HepG2 (cell line): Measurements from ENCODE around the gene DCN. TPM values are rescaled to one million over a fixed set of nuclear protein-coding genes. Genes with fewer than 3 reads are reported as not detected.

Experiments
- ATAC-seq: fragments of 200-7000 bp; cut with Tn5 transposase; 3 replicates; pipeline ENCODE4 v1.9.1; 2020; ENCODE audit warnings: mild to moderate bottlenecking, moderate library complexity
- Bru-seq: library from RNA; stranded (reverse); fragments of 400-500 nt; gene quantifications from one replicate; lab custom pipeline; 2021; lab: Mats Ljungman, UMichigan
- BruChase-seq, 2 experiments: library from RNA; stranded (reverse); fragments of 400-500 nt; gene quantifications; one replicate each; lab custom pipeline; 2021; lab: Mats Ljungman, UMichigan
- BruUV-seq: library from RNA; stranded (reverse); fragments of 400-500 nt; replicated peaks from 2 replicates; lab custom pipeline; 2021; lab: Mats Ljungman, UMichigan
- CTCF ChIA-PET: fragments of 300-600 bp; formaldehyde crosslinking; extraction: SDS; loops from one replicate; lab custom pipeline; 2021; ENCODE audit warnings: low total read pairs, inconsistent platforms, low intra/inter-chr PET ratio; lab: Yijun Ruan, JAX
- POLR2A ChIA-PET: fragments of 350-600 bp; sonication (Branson Sonifier 250); formaldehyde crosslinking; loops from one replicate; lab custom pipeline; 2020; ENCODE audit warnings: antibody characterized with exemption, inconsistent platforms; lab: Yijun Ruan, JAX
- DNase-seq: peaks from one replicate; pipeline ENCODE4 v3.0.0-alpha.2; 2015; ENCODE audit warnings: low spot score
- FAIRE-seq: peaks from 3 replicates; lab custom pipeline; 2011; peaks lifted over from hg19 to GRCh38; lab: Jason Lieb, UNC
- H2AFZ ChIP-seq: one replicate; pipeline ENCODE4 v1.6.1; 2011; ENCODE audit warnings: low read length, inconsistent platforms
- H3K27ac ChIP-seq: fragments of 300-600 bp; 3 replicates; pipeline ENCODE4 v1.8.0; 2011; ENCODE audit warnings: mixed run types, mild to moderate bottlenecking, mixed read lengths, low read length, inconsistent platforms; ENCODE audit not compliant: insufficient read depth; ENCODE audit errors: extremely low read length
- H3K27me3 ChIP-seq, 2 experiments: fragments of 200-600 bp in 1 of 2; 2 replicates in 1 of 2; 3 replicates in 1 of 2; pipeline versions ENCODE4 v1.6.0 to v1.8.0; 2011; ENCODE audit warnings: low read length in 2 of 2, mild to moderate bottlenecking in 2 of 2, moderate library complexity in 2 of 2, inconsistent platforms in 1 of 2; ENCODE audit not compliant: insufficient read depth in 2 of 2, control insufficient read depth in 1 of 2
- H3K36me3 ChIP-seq, 2 experiments: fragments of 200-600 bp in 1 of 2; replicated peaks in 1 of 2; 2 replicates in 1 of 2; 3 replicates in 1 of 2; pipeline versions ENCODE4 v1.5.1 to v1.8.0; 2011; ENCODE audit warnings: low read length in 2 of 2, inconsistent platforms in 1 of 2; ENCODE audit not compliant: insufficient read depth in 2 of 2, control insufficient read depth in 1 of 2
- H3K4me1 ChIP-seq: 2 replicates; pipeline ENCODE4 v1.5.1; 2012; ENCODE audit warnings: low read length, inconsistent platforms; ENCODE audit not compliant: insufficient read depth
- H3K4me2 ChIP-seq: 2 replicates; pipeline ENCODE4 v1.6.0; 2011; ENCODE audit warnings: low read depth, low read length, inconsistent platforms
- H3K4me3 ChIP-seq, 3 experiments: fragments of 200-600 bp in 1 of 3; sonication (generic), shearing (Covaris generic) in 1 of 3; replicated peaks in 1 of 3; 2 replicates each; pipeline ENCODE4 v1.5.1; 2011 to 2016; ENCODE audit warnings: low read length in 3 of 3, inconsistent platforms in 2 of 3, low read depth in 2 of 3, mild to moderate bottlenecking in 2 of 3, control low read depth in 1 of 3, mixed read lengths in 1 of 3; ENCODE audit not compliant: insufficient read depth in 1 of 3
- H3K79me2 ChIP-seq: one replicate; pipeline ENCODE4 v1.6.1; 2011; ENCODE audit warnings: low read length, inconsistent platforms; ENCODE audit not compliant: insufficient read depth
- H3K9ac ChIP-seq: 2 replicates; pipeline ENCODE4 v1.6.0; 2011; ENCODE audit warnings: mild to moderate bottlenecking, low read depth, low read length, inconsistent platforms; ENCODE audit not compliant: insufficient read depth
- H3K9me3 ChIP-seq: 2 replicates; pipeline ENCODE4 v1.5.1; 2012; ENCODE audit warnings: mild to moderate bottlenecking, low read length
- H4K20me1 ChIP-seq: 2 replicates; pipeline ENCODE4 v1.6.0; 2011; ENCODE audit warnings: inconsistent platforms, mild to moderate bottlenecking, low read length, moderate library complexity; ENCODE audit not compliant: insufficient read depth
- DNMT3B ChIP-seq: conservative IDR thresholded peaks from 2 replicates; pipeline ENCODE4 v1.6.1; 2016; ENCODE audit warnings: missing biosample characterization, control low read depth
- FOXO1 ChIP-seq: sonication (generic); formaldehyde crosslinking; IDR thresholded peaks from 2 replicates; pipeline ENCODE4 v1.4.0; 2020; ENCODE audit warnings: missing genetic modification reagents
- SRY ChIP-seq: sonication (generic); formaldehyde crosslinking; IDR thresholded peaks from 2 replicates; pipeline ENCODE4 v1.8.0; 2022; ENCODE audit warnings: mild to moderate bottlenecking, missing genetic modification reagents
- ZBTB4 ChIP-seq: sonication (generic); formaldehyde crosslinking; IDR thresholded peaks from 2 replicates; pipeline ENCODE4 v1.4.0; 2020; ENCODE audit warnings: missing genetic modification reagents, mild to moderate bottlenecking, borderline replicate concordance
- ZNF124 ChIP-seq: sonication (generic); formaldehyde crosslinking; IDR thresholded peaks from 2 replicates; pipeline ENCODE4 v1.4.0; 2020; ENCODE audit warnings: missing genetic modification reagents
- ZNF230 ChIP-seq: sonication (generic); formaldehyde crosslinking; IDR thresholded peaks from 2 replicates; pipeline ENCODE4 v1.4.0; 2020; ENCODE audit warnings: mild to moderate bottlenecking, missing genetic modification reagents
- ZNF232 ChIP-seq: sonication (generic); formaldehyde crosslinking; IDR thresholded peaks from 2 replicates; pipeline ENCODE4 v1.4.0; 2020; ENCODE audit warnings: missing genetic modification reagents, borderline replicate concordance
- ZUFSP ChIP-seq: sonication (generic); formaldehyde crosslinking; IDR thresholded peaks from 2 replicates; pipeline ENCODE4 v1.9.0; 2021; ENCODE audit warnings: missing genetic modification reagents, mild to moderate bottlenecking, borderline replicate concordance
- WGBS: methylation state at CpG from one replicate; pipeline ENCODE4 v1.1.6; 2017; ENCODE audit warnings: low lambda C conversion rate; 5-methylcytosine and 5-hydroxymethylcytosine counted together
- in situ Hi-C: cut with HindIII; loops from 2 replicates; pipeline ENCODE4 v1.10.0; 2017; ENCODE audit warnings: low pct_unique_long_range_greater_than_20kb; ENCODE audit not compliant: extremely low pct_ligation_motif_present
- intact Hi-C: fragments of 100-400 bp; cut with micrococcal nuclease; formaldehyde crosslinking; loops from one replicate; pipeline ENCODE4 v1.10.0; 2022; ENCODE audit not compliant: unreplicated experiment
- long read RNA-seq, 2 experiments: library from RNA in 1 of 2; library from polyadenylated mRNA in 1 of 2; stranded (forward) in 1 of 2; unstranded in 1 of 2; transcript quantifications; one replicate each; pipeline ENCODE4 v2.0.0, GENCODE V29; 2019 to 2022
- polyA minus RNA-seq, 3 experiments: library from RNA; depleted of rRNA, polyadenylated mRNA; stranded (reverse); fragments of >200 nt; gene quantifications; 2 replicates each; pipeline ENCODE4 v1.2.3, GENCODE V29; 2011; ENCODE audit warnings: low replicate concordance in 1 of 3
- polyA plus RNA-seq, 8 experiments: library from polyadenylated mRNA; depleted of rRNA in 3 of 8; stranded (reverse) in 7 of 8; unstranded in 1 of 8; fragments of >200 nt; fragmentation: Illumina TruSeq in 4 of 8; extraction: Trizol in 4 of 8; gene quantifications; 2 replicates each; pipeline versions ENCODE4 v1.2.1 to v1.2.3, GENCODE V29; 2011 to 2016; ENCODE audit warnings: low read depth in 4 of 8, missing spikeins in 1 of 8, mixed read lengths in 1 of 8; ENCODE audit not compliant: insufficient read depth in 1 of 8
- total RNA-seq, 5 experiments: library from RNA; depleted of rRNA; stranded (reverse); fragments of >200 nt; fragmentation: Illumina TruSeq; extraction: Trizol; gene quantifications; 2 replicates each; pipeline ENCODE4 v1.2.3, GENCODE V29; 2016; ENCODE audit warnings: low read depth in 1 of 5

Gene DCN
- total RNA-seq (2016; rRNA removed; fragmentation: Illumina TruSeq; extraction: Trizol) (not detected in 2 replicates), polyA plus RNA-seq (2011; rRNA removed) (not detected in 2 replicates), polyA minus RNA-seq (2011; rRNA and poly(A)+ RNA removed; ENCODE audit: low replicate concordance) (not detected in 2 replicates), Bru-seq, nascent RNA (not detected), BruChase-seq, experiment 1, labeled RNA remaining after a 6-hour chase (not detected), BruChase-seq, experiment 2, labeled RNA remaining after a 2-hour chase (not detected)
- not detected in 2 replicates for total RNA-seq (2016; cell fraction: cytosol; rRNA removed; fragmentation: Illumina TruSeq; extraction: Trizol; ENCODE audit: low read depth)
- total RNA-seq (2016; cell fraction: insoluble cytoplasmic fraction; rRNA removed; fragmentation: Illumina TruSeq; extraction: Trizol), result not detected in 2 replicates
- not detected in 2 replicates for total RNA-seq (2016; cell fraction: membrane; rRNA removed; fragmentation: Illumina TruSeq; extraction: Trizol)
- not detected in 2 replicates for total RNA-seq (2016; cell fraction: nucleus; rRNA removed; fragmentation: Illumina TruSeq; extraction: Trizol)
- polyA plus RNA-seq (2011; cell fraction: cytosol; rRNA removed), result not detected in 2 replicates
- not detected in 2 replicates for polyA plus RNA-seq (2011; cell fraction: nucleus; rRNA removed)
- polyA plus RNA-seq (2012), result not detected in 2 replicates
- polyA plus RNA-seq (2016; cell fraction: cytosol; fragmentation: Illumina TruSeq; extraction: Trizol; ENCODE audit: low read depth), result not detected in 2 replicates
- polyA plus RNA-seq (2016; cell fraction: insoluble cytoplasmic fraction; fragmentation: Illumina TruSeq; extraction: Trizol; ENCODE audit: low read depth), result not detected in 2 replicates
- polyA plus RNA-seq (2016; cell fraction: membrane; fragmentation: Illumina TruSeq; extraction: Trizol; ENCODE audit: low read depth), result not detected in 2 replicates
- not detected in 2 replicates for polyA plus RNA-seq (2016; cell fraction: nucleus; fragmentation: Illumina TruSeq; extraction: Trizol; ENCODE audit: insufficient read depth, low read depth)
- polyA minus RNA-seq (2011; cell fraction: cytosol; rRNA and poly(A)+ RNA removed), result not detected in 2 replicates
- not detected in 2 replicates for polyA minus RNA-seq (2011; cell fraction: nucleus; rRNA and poly(A)+ RNA removed)
- long read RNA-seq, experiment 1, result 0 reads
- long read RNA-seq, experiment 2, result 0 reads

GRCh38 chr12:91182636-91183455 lies at the start of gene DCN:
TSS of gene DCN (minus strand) at chr12:91182817. CDS start at chr12:91178552, 4,265 bp downstream.
- Histone ChIP-seq H4K20me1 (no peaks in the 10 kb centered on the region), H3K36me3 (no peaks in the 10 kb centered on the region), H3K27ac (no peak within 1 kb of the TSS), H2AFZ (no peak within 1 kb of the TSS), H3K4me1 (no peaks in the 10 kb centered on the region), H3K27me3 (no peaks in the 10 kb centered on the region), H3K9me3 (no peaks in the 10 kb centered on the region), H3K4me2 (no peak within 1 kb of the TSS), H3K4me3 (no peak within 1 kb of the TSS), H3K9ac (no peak within 1 kb of the TSS), H3K79me2 (no peaks in the 10 kb centered on the region)
- CTCF ChIA-PET, result no interaction called here
- in situ Hi-C loops, result no loop called here
- ATAC-seq, result no peak
- POLR2A ChIA-PET, result no interaction called here
- no peak for TF ChIP-seq FOXO1 (CRISPR knock-in tag)
- TF ChIP-seq SRY (CRISPR knock-in tag), result no peak
- intact Hi-C loops, result no loop called here
- no peak for FAIRE-seq
- DNase-seq, result no peak
- WGBS, result 5% methylated on average over 4 of the region's 4 CpGs
- no TSS peak for BruUV-seq

GRCh38 chr12:91230841-91231240 lies 48.2 kb upstream of the DCN start:
- Histone ChIP-seq H3K27ac (no peak overlapping the region), H3K4me1 (no peaks in the 10 kb centered on the region), H3K9ac (no peak overlapping the region), H3K9me3 (no peaks in the 10 kb centered on the region), H3K27me3 (no peaks in the 10 kb centered on the region), H2AFZ (no peak overlapping the region), H3K4me3 (no peak overlapping the region), H4K20me1 (no peaks in the 10 kb centered on the region), H3K79me2 (no peaks in the 10 kb centered on the region), H3K36me3 (no peaks in the 10 kb centered on the region), H3K4me2 (no peak overlapping the region)
- ChIA-PET POLR2A (no interaction called here), CTCF (no interaction called here)
- intact Hi-C loops (no loop called here), in situ Hi-C loops (no loop called here)
- FAIRE-seq, result no peak
- no TSS peak for BruUV-seq
- no peak for ATAC-seq
- no peak for DNase-seq
- TF ChIP-seq DNMT3B, result no peak
- no peak for TF ChIP-seq ZUFSP (CRISPR knock-in tag)
- TF ChIP-seq ZNF230, result no peak
- no peak for TF ChIP-seq ZBTB4 (CRISPR knock-in tag)
- no peak for TF ChIP-seq ZNF124 (CRISPR knock-in tag)
- TF ChIP-seq ZNF232 (CRISPR knock-in tag), result no peak
